ENCODE measurements around the gene LDLRAD3.

Gene LDLRAD3

GRCh38 chr11:36030731-36031281, 86.9 kb downstream of the LDLRAD3 start:
- DNase-seq (ENCODE audit: extremely low spot score): no peak
- TF ChIP-seq L3MBTL2 (conservative IDR thresholded peaks at IDR 0.05) (no peak), BHLHE40 (IDR thresholded peaks at IDR 0.05; ENCODE audit: borderline replicate concordance) (no peak), ELF4 (IDR thresholded peaks at IDR 0.05) (no peak), ZNF384 (IDR thresholded peaks at IDR 0.05) (no peak), SUZ12 (IDR thresholded peaks at IDR 0.05) (no peak), HDGF (IDR thresholded peaks at IDR 0.05; ENCODE audit: borderline replicate concordance) (no peak), FOXA1 (IDR thresholded peaks at IDR 0.05) (no peak), CTBP1 (IDR thresholded peaks at IDR 0.05; ENCODE audit: borderline replicate concordance) (no peak), ARNT (IDR thresholded peaks at IDR 0.05) (no peak), FOXM1 (IDR thresholded peaks at IDR 0.05; ENCODE audit: borderline replicate concordance) (no peak), SP1 (IDR thresholded peaks at IDR 0.05) (no peak), TARDBP (IDR thresholded peaks at IDR 0.05) (no peak), PKNOX1 (IDR thresholded peaks at IDR 0.05) (no peak), LEF1 (IDR thresholded peaks at IDR 0.05; ENCODE audit: borderline replicate concordance) (no peak)
- POLR2A ChIA-PET: no interaction called here
- CTCF ChIA-PET: interaction anchor here (0.9 kb wide), 1 partner anchor 119 kb away, joined by 3 read pairs; no protein-coding TSS in a partner anchor

- POLR2A ChIA-PET: no interaction called here
- CTCF ChIA-PET: no interaction called here
Observed at GRCh38 chr11:36033082-36033751, 89.4 kb downstream of the LDLRAD3 start.

GRCh38 chr11:36033936-36034335, 90.1 kb downstream of the LDLRAD3 start:
- CTCF ChIA-PET: no interaction called here
- no peak for DNase-seq (ENCODE audit: extremely low spot score)
- TF ChIP-seq HDGF (IDR thresholded peaks at IDR 0.05; ENCODE audit: borderline replicate concordance) (no peak), NFRKB (IDR thresholded peaks at IDR 0.05) (no peak), LEF1 (IDR thresholded peaks at IDR 0.05; ENCODE audit: borderline replicate concordance) (no peak), FOXM1 (IDR thresholded peaks at IDR 0.05; ENCODE audit: borderline replicate concordance) (no peak), BHLHE40 (IDR thresholded peaks at IDR 0.05; ENCODE audit: borderline replicate concordance) (no peak), ELF4 (IDR thresholded peaks at IDR 0.05) (no peak), FOXA1 (IDR thresholded peaks at IDR 0.05) (no peak), ARNT (IDR thresholded peaks at IDR 0.05) (no peak), CTBP1 (IDR thresholded peaks at IDR 0.05; ENCODE audit: borderline replicate concordance) (no peak), PKNOX1 (IDR thresholded peaks at IDR 0.05) (no peak), TARDBP (IDR thresholded peaks at IDR 0.05) (no peak), SP1 (IDR thresholded peaks at IDR 0.05) (no peak)
- POLR2A ChIA-PET: no interaction called here

More at GRCh38 chr11:36033082-36033751, 89.4 kb downstream of the LDLRAD3 start:
- DNase-seq (ENCODE audit: extremely low spot score): no peak
- no peak for TF ChIP-seq ARNT (IDR thresholded peaks at IDR 0.05)
- no peak for TF ChIP-seq FOXK2 (IDR thresholded peaks at IDR 0.05)
- TF ChIP-seq BHLHE40 (IDR thresholded peaks at IDR 0.05; ENCODE audit: borderline replicate concordance): no peak
- TF ChIP-seq LEF1 (IDR thresholded peaks at IDR 0.05; ENCODE audit: borderline replicate concordance): no peak
- no peak for TF ChIP-seq PKNOX1 (IDR thresholded peaks at IDR 0.05)
- no peak for TF ChIP-seq TARDBP (IDR thresholded peaks at IDR 0.05)
- no peak for TF ChIP-seq L3MBTL2 (conservative IDR thresholded peaks at IDR 0.05)
- TF ChIP-seq SUZ12 (IDR thresholded peaks at IDR 0.05): no peak
- TF ChIP-seq FOXM1 (IDR thresholded peaks at IDR 0.05; ENCODE audit: borderline replicate concordance): no peak
- TF ChIP-seq ZNF384 (IDR thresholded peaks at IDR 0.05): no peak
- TF ChIP-seq HDGF (IDR thresholded peaks at IDR 0.05; ENCODE audit: borderline replicate concordance): no peak
- TF ChIP-seq SP1 (IDR thresholded peaks at IDR 0.05): no peak
- TF ChIP-seq CTBP1 (IDR thresholded peaks at IDR 0.05; ENCODE audit: borderline replicate concordance): no peak
- TF ChIP-seq FOXA1 (IDR thresholded peaks at IDR 0.05): no peak
- no peak for TF ChIP-seq ELF4 (IDR thresholded peaks at IDR 0.05)

- TF ChIP-seq FOXA1 (IDR thresholded peaks at IDR 0.05) (no peak), SUZ12 (IDR thresholded peaks at IDR 0.05) (no peak), PKNOX1 (IDR thresholded peaks at IDR 0.05) (no peak), ARNT (IDR thresholded peaks at IDR 0.05) (no peak), ZNF384 (IDR thresholded peaks at IDR 0.05) (no peak), NFRKB (IDR thresholded peaks at IDR 0.05) (no peak), SP1 (IDR thresholded peaks at IDR 0.05) (no peak), FOXK2 (IDR thresholded peaks at IDR 0.05) (no peak), FOXM1 (IDR thresholded peaks at IDR 0.05; ENCODE audit: borderline replicate concordance) (no peak)
- DNase-seq (ENCODE audit: extremely low spot score): no peak
- POLR2A ChIA-PET: no interaction called here
- CTCF ChIA-PET: interaction anchor here (0.5 to 1.5 kb wide), 2 partner anchors 119 to 419 kb away, joined by 3 read pairs; no protein-coding TSS in a partner anchor
Observed at GRCh38 chr11:36034551-36035331, 90.9 kb downstream of the LDLRAD3 start.

- POLR2A ChIA-PET: no interaction called here
- no peak for DNase-seq (ENCODE audit: extremely low spot score)
- CTCF ChIA-PET: interaction anchor here (0.5 to 1.5 kb wide), 2 partner anchors 118 to 420 kb away, joined by 3 read pairs; no protein-coding TSS in a partner anchor
Observed at GRCh38 chr11:36035454-36035853, 91.6 kb downstream of the LDLRAD3 start.

More at GRCh38 chr11:36035454-36035853, 91.6 kb downstream of the LDLRAD3 start:
- TF ChIP-seq ARNT (IDR thresholded peaks at IDR 0.05): no peak
- TF ChIP-seq PKNOX1 (IDR thresholded peaks at IDR 0.05): no peak
- no peak for TF ChIP-seq SP1 (IDR thresholded peaks at IDR 0.05)
- no peak for TF ChIP-seq ZNF384 (IDR thresholded peaks at IDR 0.05)
- TF ChIP-seq LEF1 (IDR thresholded peaks at IDR 0.05; ENCODE audit: borderline replicate concordance): no peak
- no peak for TF ChIP-seq NFRKB (IDR thresholded peaks at IDR 0.05)
- TF ChIP-seq HDGF (IDR thresholded peaks at IDR 0.05; ENCODE audit: borderline replicate concordance): no peak
- no peak for TF ChIP-seq SUZ12 (IDR thresholded peaks at IDR 0.05)
- no peak for TF ChIP-seq BHLHE40 (IDR thresholded peaks at IDR 0.05; ENCODE audit: borderline replicate concordance)
- TF ChIP-seq CTBP1 (IDR thresholded peaks at IDR 0.05; ENCODE audit: borderline replicate concordance): no peak
- TF ChIP-seq TARDBP (IDR thresholded peaks at IDR 0.05): no peak
- no peak for TF ChIP-seq FOXM1 (IDR thresholded peaks at IDR 0.05; ENCODE audit: borderline replicate concordance)
- TF ChIP-seq ELF4 (IDR thresholded peaks at IDR 0.05): no peak
- TF ChIP-seq L3MBTL2 (conservative IDR thresholded peaks at IDR 0.05): no peak
- TF ChIP-seq FOXA1 (IDR thresholded peaks at IDR 0.05): no peak
- no peak for TF ChIP-seq FOXK2 (IDR thresholded peaks at IDR 0.05)

All from HEK293T (cell line).